NB4 (cell line): ENCODE results near the gene GID8.
A peak's percentile ranks its signal among the peaks of the same experiment; 100 is the strongest.

Experiments used
- DNase-seq: peaks from one replicate; pipeline ENCODE4 v3.0.0; 2010; ENCODE audit warnings: low read depth
- H3K4me3 ChIP-seq: one replicate; pipeline ENCODE4 v1.5.1; 2011; ENCODE audit warnings: mild to moderate bottlenecking, low read depth, low read length, moderate library complexity
- CTCF ChIP-seq: IDR thresholded peaks from one replicate; pipeline ENCODE4 v1.5.1; 2012; ENCODE audit warnings: low read depth, low read length
- MYC ChIP-seq: IDR thresholded peaks from 2 replicates; pipeline ENCODE4 v1.6.1; 2011; ENCODE audit warnings: low read depth, low read length
- POLR2A ChIP-seq: IDR thresholded peaks from 2 replicates; pipeline ENCODE4 v1.6.1; 2011; ENCODE audit warnings: mild to moderate bottlenecking; ENCODE audit not compliant: insufficient read length; ENCODE audit errors: extremely low read depth
- TF ChIP-seq, protein P1 (sequence below): IDR thresholded peaks from 2 replicates; pipeline ENCODE4 v1.6.1; 2011; ENCODE audit warnings: low read depth, low read length

The GID8 gene

GRCh38 chr20:62979310-62979709 is 41.4 kb downstream of the GID8 start:
- TF ChIP-seq CTCF (no peak), POLR2A (no peak), MYC (no peak)
- TF ChIP-seq, protein P1, sequence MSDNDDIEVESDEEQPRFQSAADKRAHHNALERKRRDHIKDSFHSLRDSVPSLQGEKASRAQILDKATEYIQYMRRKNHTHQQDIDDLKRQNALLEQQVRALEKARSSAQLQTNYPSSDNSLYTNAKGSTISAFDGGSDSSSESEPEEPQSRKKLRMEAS, result no peak
- H3K4me3 ChIP-seq, result no peak overlapping the region
- no peak for DNase-seq

GRCh38 chr20:62979876-62980373 is 42.0 kb downstream of the GID8 start:
- no peak overlapping the region for H3K4me3 ChIP-seq
- TF ChIP-seq, protein P1, result no peak
- TF ChIP-seq CTCF (no peak), POLR2A (no peak), MYC (no peak)
- no peak for DNase-seq

GRCh38 chr20:62980380-62980960 is 42.5 kb downstream of the GID8 start:
- DNase-seq, result no peak
- TF ChIP-seq CTCF, result no peak
- TF ChIP-seq MYC, result no peak
- TF ChIP-seq, protein P1, result 0 out of 2 replicates have a peak, but pooled peaks have one; percentile 6
- no peak for TF ChIP-seq POLR2A
- no peak overlapping the region for H3K4me3 ChIP-seq

DNA sequence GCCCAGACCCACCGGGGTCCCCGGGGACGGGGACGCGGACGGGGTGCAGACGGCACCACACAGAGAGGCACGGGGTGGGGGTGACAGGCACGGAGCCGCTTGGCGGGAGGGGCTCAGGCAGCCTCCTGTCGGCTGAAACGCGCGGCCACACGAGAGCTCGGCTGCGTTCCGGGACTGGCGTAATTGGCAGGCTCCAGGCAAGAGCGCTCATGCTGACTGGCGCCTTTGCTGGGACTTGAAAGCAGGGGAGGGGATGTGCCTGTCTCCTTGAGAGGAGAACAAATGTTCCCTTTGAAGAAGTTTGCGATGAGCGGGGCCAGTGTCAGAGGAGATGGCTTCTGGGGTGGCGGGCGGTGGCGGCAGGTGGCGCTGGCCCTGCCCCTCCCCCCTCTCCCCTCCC is 43.0 kb downstream of the GID8 start:
- TF ChIP-seq MYC (0 out of 2 replicates have a peak, but pooled peaks have one; percentile 29), CTCF (no peak)
- TF ChIP-seq, protein P1, result peak; percentile 53
- DNase-seq, result peak; percentile 94
- H3K4me3 ChIP-seq, result no peak overlapping the region

DNA sequence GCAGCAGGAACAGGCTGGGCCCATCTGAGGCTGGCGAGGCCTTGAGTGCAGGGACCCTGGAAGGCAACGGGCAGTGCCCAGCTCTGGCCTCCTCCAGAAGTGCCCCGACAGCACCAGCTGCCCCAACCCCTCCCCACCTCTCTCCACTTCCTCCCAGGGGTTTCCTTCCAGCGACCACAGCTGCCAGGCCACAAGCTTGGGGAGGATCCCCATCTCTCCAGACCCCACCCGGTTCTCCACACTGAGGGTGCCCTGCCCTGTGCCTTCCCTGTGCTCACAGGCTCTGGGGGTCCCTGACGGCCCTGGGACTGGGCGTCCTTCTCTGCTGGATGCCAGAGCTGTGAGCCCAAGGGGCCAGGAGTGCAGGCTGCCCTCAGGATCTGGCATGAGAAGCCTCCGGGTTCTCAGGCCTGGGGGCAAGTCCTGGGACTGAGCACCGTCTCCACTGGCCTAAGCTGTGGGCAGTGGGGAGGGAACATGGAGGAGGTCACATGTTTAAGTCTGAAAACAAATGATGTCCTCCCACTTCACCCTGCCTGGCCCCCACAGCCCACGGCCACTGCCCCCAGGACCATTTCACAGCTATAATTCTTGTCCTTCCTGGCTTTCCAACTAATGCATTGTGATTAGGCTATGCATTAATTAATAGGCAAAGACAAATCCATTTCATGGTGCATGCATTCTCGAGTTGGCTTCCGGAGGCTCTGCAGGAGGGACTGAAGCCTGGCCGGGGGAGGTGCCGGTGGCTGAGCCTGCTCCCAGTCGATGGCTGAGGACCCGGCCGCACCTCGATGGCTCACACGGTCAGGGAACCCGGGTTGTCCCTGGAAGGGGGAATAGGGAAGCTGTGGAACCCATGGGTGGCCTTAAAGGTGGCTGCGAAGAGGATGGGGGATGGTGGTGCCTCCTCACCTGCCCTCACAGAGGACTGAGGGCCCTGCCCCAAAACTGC is 44.5 kb downstream of the GID8 start:
- TF ChIP-seq, protein P1, result peak; percentile 21; the same call in 1 of the 2 replicates
- no peak for TF ChIP-seq CTCF
- peak; percentile 91 for DNase-seq
- H3K4me3 ChIP-seq, result peak overlapping the region; percentile 1
